ENCODE measurements around the gene ETV7. TPM values are rescaled to one million over a fixed set of nuclear protein-coding genes. Genes with fewer than 3 reads are reported as not detected.

ETV7 gene
- total and polyA plus RNA-seq, 2 of the 13 experiments (the other 11 are each of a cell fraction or from before 2014, with no cell fraction given), result not detected

DNA sequence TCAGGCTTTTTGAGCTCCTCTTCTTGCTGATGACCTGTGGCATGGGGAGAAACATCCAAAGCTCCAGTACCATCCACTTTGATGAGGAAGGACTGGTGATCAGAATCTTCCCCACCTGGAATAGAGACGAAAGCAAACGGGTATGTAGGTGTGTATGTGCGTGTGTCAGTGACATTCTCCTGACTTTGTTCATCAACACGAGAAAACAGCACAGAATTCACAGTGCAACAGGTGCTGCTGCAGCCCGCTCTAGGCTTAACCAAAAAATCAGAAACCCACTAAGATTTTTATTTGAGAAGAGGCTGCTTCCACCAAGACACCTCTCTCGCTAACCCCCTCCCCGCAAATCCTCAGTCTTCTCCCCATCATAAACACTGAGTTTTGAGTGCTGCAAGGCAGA lies 58.9 kb downstream of the ETV7 start (continued):
- TF ChIP-seq, protein P1, sequence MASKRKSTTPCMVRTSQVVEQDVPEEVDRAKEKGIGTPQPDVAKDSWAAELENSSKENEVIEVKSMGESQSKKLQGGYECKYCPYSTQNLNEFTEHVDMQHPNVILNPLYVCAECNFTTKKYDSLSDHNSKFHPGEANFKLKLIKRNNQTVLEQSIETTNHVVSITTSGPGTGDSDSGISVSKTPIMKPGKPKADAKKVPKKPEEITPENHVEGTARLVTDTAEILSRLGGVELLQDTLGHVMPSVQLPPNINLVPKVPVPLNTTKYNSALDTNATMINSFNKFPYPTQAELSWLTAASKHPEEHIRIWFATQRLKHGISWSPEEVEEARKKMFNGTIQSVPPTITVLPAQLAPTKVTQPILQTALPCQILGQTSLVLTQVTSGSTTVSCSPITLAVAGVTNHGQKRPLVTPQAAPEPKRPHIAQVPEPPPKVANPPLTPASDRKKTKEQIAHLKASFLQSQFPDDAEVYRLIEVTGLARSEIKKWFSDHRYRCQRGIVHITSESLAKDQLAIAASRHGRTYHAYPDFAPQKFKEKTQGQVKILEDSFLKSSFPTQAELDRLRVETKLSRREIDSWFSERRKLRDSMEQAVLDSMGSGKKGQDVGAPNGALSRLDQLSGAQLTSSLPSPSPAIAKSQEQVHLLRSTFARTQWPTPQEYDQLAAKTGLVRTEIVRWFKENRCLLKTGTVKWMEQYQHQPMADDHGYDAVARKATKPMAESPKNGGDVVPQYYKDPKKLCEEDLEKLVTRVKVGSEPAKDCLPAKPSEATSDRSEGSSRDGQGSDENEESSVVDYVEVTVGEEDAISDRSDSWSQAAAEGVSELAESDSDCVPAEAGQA (IDR thresholded peaks at IDR 0.05; ENCODE audit: low read depth), result no peak
- TF ChIP-seq, protein P1 (CRISPR knock-in tag; IDR thresholded peaks at IDR 0.05; ENCODE audit: borderline replicate concordance), result no peak
- no peak for TF ChIP-seq ZFP41 (CRISPR knock-in tag; IDR thresholded peaks at IDR 0.05; ENCODE audit: borderline replicate concordance)

DNA sequence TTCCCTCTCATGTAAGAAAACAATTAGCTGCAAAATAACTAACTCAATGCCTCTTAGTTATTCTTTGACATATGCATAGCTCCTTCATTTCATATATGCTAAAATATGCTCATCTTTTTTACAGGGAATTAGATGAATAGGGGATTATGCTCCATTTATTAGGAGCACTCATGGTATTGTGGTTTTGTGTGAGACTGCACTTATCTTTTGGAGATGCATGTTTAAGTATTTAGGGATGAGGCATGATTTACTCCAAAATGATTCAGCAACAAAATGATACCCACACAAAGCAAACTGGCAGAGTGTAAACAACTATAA lies 59.6 kb downstream of the ETV7 start:
- ChIA-PET CTCF (ENCODE audit: low intra/inter-chr PET ratio, low total read pairs) (no interaction called here), POLR2A (no interaction called here)
- Histone ChIP-seq H3K4me1 (ENCODE audit: insufficient read depth, low read length) (no peaks in the 10 kb centered on the region), H3K27ac (ENCODE audit: extremely low read length, insufficient read depth, low read length) (no peak overlapping the region), H3K4me2 (ENCODE audit: low read depth, low read length) (no peak overlapping the region), H3K9me3 (ENCODE audit: low read length) (no peaks in the 10 kb centered on the region), H3K9ac (ENCODE audit: insufficient read depth, low read depth, low read length) (no peak overlapping the region), H2AFZ (ENCODE audit: low read length) (no peak overlapping the region), H3K4me3 (replicated peaks in 1 of 3; ENCODE audit: insufficient read depth in 1 of 3, low read depth in 2 of 3, low read length in 3 of 3) (no peak overlapping the region), H3K27me3 (ENCODE audit: control insufficient read depth in 1 of 2, insufficient read depth in 2 of 2, low read length in 2 of 2) (peaks cover 0 to 25% of the 10 kb centered on the region in 2 experiments; a peak in 3 of 5 replicates), H4K20me1 (ENCODE audit: insufficient read depth, low read length) (no peaks in the 10 kb centered on the region), H3K36me3 (replicated peaks in 1 of 2; ENCODE audit: control insufficient read depth in 1 of 2, insufficient read depth in 2 of 2, low read length in 2 of 2) (no peaks in the 10 kb centered on the region; a peak in 1 of 5 replicates), H3K79me2 (ENCODE audit: insufficient read depth, low read length) (no peaks in the 10 kb centered on the region)
- no TSS peak for BruUV-seq (replicated peaks)
- TF ChIP-seq SATB2 (CRISPR knock-in tag; IDR thresholded peaks at IDR 0.05) (no peak), CBX1 (IDR thresholded peaks at IDR 0.05; ENCODE audit: low read depth) (no peak), KLF13 (CRISPR knock-in tag; IDR thresholded peaks at IDR 0.05) (no peak)
- TF ChIP-seq, protein P2, sequence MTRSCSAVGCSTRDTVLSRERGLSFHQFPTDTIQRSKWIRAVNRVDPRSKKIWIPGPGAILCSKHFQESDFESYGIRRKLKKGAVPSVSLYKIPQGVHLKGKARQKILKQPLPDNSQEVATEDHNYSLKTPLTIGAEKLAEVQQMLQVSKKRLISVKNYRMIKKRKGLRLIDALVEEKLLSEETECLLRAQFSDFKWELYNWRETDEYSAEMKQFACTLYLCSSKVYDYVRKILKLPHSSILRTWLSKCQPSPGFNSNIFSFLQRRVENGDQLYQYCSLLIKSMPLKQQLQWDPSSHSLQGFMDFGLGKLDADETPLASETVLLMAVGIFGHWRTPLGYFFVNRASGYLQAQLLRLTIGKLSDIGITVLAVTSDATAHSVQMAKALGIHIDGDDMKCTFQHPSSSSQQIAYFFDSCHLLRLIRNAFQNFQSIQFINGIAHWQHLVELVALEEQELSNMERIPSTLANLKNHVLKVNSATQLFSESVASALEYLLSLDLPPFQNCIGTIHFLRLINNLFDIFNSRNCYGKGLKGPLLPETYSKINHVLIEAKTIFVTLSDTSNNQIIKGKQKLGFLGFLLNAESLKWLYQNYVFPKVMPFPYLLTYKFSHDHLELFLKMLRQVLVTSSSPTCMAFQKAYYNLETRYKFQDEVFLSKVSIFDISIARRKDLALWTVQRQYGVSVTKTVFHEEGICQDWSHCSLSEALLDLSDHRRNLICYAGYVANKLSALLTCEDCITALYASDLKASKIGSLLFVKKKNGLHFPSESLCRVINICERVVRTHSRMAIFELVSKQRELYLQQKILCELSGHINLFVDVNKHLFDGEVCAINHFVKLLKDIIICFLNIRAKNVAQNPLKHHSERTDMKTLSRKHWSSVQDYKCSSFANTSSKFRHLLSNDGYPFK (CRISPR knock-in tag; IDR thresholded peaks at IDR 0.05; ENCODE audit: borderline replicate concordance), result no peak
- FAIRE-seq, result no peak
- ATAC-seq, result no peak
- in situ Hi-C loops (cut with HindIII; ENCODE audit: extremely low pct_ligation_motif_present, low pct_unique_long_range_greater_than_20kb) (no loop called here), intact Hi-C loops (cut with micrococcal nuclease; ENCODE audit: unreplicated experiment) (no loop called here)
- DNase-seq (ENCODE audit: low spot score), result no peak
